A204.1 (cell line): ENCODE results near the gene APC.
A peak's percentile ranks its signal among the peaks of the same experiment; 100 is the strongest.
"Not testable (repeated sequence)": the region's sequence is repeated elsewhere in the genome, so short reads cannot be mapped to it uniquely, and the experiment has no call there.

ENCODE experiments used
- FAIRE-seq: peaks from 2 replicates; lab custom pipeline; 2012; peaks lifted over from hg19 to GRCh38; lab: Jason Lieb, UNC

The APC gene

GRCh38 chr5:112857866-112858265, 120.2 kb downstream of the APC start:
- FAIRE-seq, result no peak

- FAIRE-seq, result not testable (repeated sequence)
These were observed 122.9 kb downstream of the APC start for GRCh38 chr5:112860571-112860928.

GRCh38 chr5:112860929-112861637, 123.4 kb downstream of the APC start, which contains the start of gene SRP19:
Gene SRP19, plus strand, starts transcription at chr5:112861287. Its CDS starts 90 bp downstream, at chr5:112861377.
- FAIRE-seq, result peak; percentile 87

- no peak for FAIRE-seq
These were observed 123.9 kb downstream of the APC start for GRCh38 chr5:112861638-112861985.

GRCh38 chr5:112862085-112862484, 124.4 kb downstream of the APC start:
- no peak for FAIRE-seq

- FAIRE-seq, result no peak
These were observed 125.9 kb downstream of the APC start for GRCh38 chr5:112863549-112863948.

GRCh38 chr5:112865128-112865527, 127.4 kb downstream of the APC start:
- FAIRE-seq, result no peak

- no peak for FAIRE-seq
These were observed 129.1 kb downstream of the APC start for GRCh38 chr5:112866739-112867138.

GRCh38 chr5:112867411-112867810, 129.7 kb downstream of the APC start:
- FAIRE-seq, result no peak

GRCh38 chr5:112869948-112870347, 132.3 kb downstream of the APC start:
- FAIRE-seq, result no peak

- FAIRE-seq, result no peak
These were observed 133.3 kb downstream of the APC start for GRCh38 chr5:112870966-112871365.

- FAIRE-seq, result no peak
These were observed 138.7 kb downstream of the APC start for GRCh38 chr5:112876362-112876761.

GRCh38 chr5:112878101-112878500, 140.4 kb downstream of the APC start:
- FAIRE-seq, result no peak

GRCh38 chr5:112878760-112879159, 141.1 kb downstream of the APC start:
- FAIRE-seq, result no peak

- FAIRE-seq, result no peak
These were observed 142.7 kb downstream of the APC start for GRCh38 chr5:112880219-112880964.

- FAIRE-seq, result no peak
These were observed 145.5 kb downstream of the APC start for GRCh38 chr5:112883192-112883591.

- FAIRE-seq, result no peak
These were observed 147.3 kb downstream of the APC start for GRCh38 chr5:112885001-112885400.

GRCh38 chr5:112886975-112887374, 149.3 kb downstream of the APC start:
- FAIRE-seq, result no peak

GRCh38 chr5:112892066-112892465, 154.4 kb downstream of the APC start:
- not testable (repeated sequence) for FAIRE-seq

GRCh38 chr5:112892776-112893175, 155.1 kb downstream of the APC start:
- FAIRE-seq, result no peak

- FAIRE-seq, result no peak
These were observed 158.0 kb downstream of the APC start for GRCh38 chr5:112895682-112896081.
